Measurements from ENCODE around the gene DEK.
"Not testable (repeated sequence)": the region's sequence is repeated elsewhere in the genome, so short reads cannot be mapped to it uniquely, and the experiment has no call there.

The DEK gene

GRCh38 chr6:18264219-18264922 lies at the start of gene DEK:
Gene DEK, minus strand, starts transcription at chr6:18264530. Its CDS starts 543 bp downstream, at chr6:18263987.
- DNase-seq = peak; percentile 78

GRCh38 chr6:18312368-18312767 lies 48.0 kb upstream of the DEK start:
- DNase-seq = no peak

GRCh38 chr6:18310010-18310409 lies 45.7 kb upstream of the DEK start:
- not testable (repeated sequence) for DNase-seq

- no peak for DNase-seq
Measured at GRCh38 chr6:18309046-18309445, 44.7 kb upstream of the DEK start.

GRCh38 chr6:18308070-18308735 lies 43.9 kb upstream of the DEK start:
- DNase-seq = no peak

GRCh38 chr6:18306977-18307376 lies 42.6 kb upstream of the DEK start:
- no peak for DNase-seq

- DNase-seq = no peak
Measured at GRCh38 chr6:18302561-18303439, 38.5 kb upstream of the DEK start.

GRCh38 chr6:18293076-18293904 lies 29.0 kb upstream of the DEK start:
- DNase-seq = no peak

- DNase-seq = no peak
Measured at GRCh38 chr6:18289283-18289682, 25.0 kb upstream of the DEK start.

- no peak for DNase-seq
Measured at GRCh38 chr6:18284261-18284660, 19.9 kb upstream of the DEK start.

- DNase-seq = no peak
Measured at GRCh38 chr6:18281564-18281963, 17.2 kb upstream of the DEK start.

- DNase-seq = peak; percentile 44
Measured at GRCh38 chr6:18280084-18280483, 15.8 kb upstream of the DEK start.

- no peak for DNase-seq
Measured at GRCh38 chr6:18279422-18279821, 15.1 kb upstream of the DEK start.

GRCh38 chr6:18277237-18278006 lies 13.1 kb upstream of the DEK start:
- DNase-seq = no peak

GRCh38 chr6:18276610-18277236 lies 12.4 kb upstream of the DEK start:
- DNase-seq = no peak

- no peak for DNase-seq
Measured at GRCh38 chr6:18270216-18270615, 5.9 kb upstream of the DEK start.

GRCh38 chr6:18269717-18270116 lies 5.4 kb upstream of the DEK start:
- no peak for DNase-seq

- no peak for DNase-seq
Measured at GRCh38 chr6:18269253-18269652, 4.9 kb upstream of the DEK start.

GRCh38 chr6:18268066-18268465 lies 3.7 kb upstream of the DEK start:
- DNase-seq = no peak

- DNase-seq = peak; percentile 3
Measured at GRCh38 chr6:18266523-18266912, 2.2 kb upstream of the DEK start.

- no peak for DNase-seq
Measured at GRCh38 chr6:18265787-18266522, 1.6 kb upstream of the DEK start.

All from SHP77 treated with DMSO at 0.1 percent for 48 hours (cell line).